ENCODE measurements around the gene AGK.

- TF ChIP-seq CTCF (conservative IDR thresholded peaks at IDR 0.05; ENCODE audit: low read depth in 2 of 2) (no peak), EZH2phosphoT487 (IDR thresholded peaks at IDR 0.05; ENCODE audit: unreplicated experiment) (no peak)
These were observed 73.6 kb downstream of the AGK start for GRCh38 chr7:141624763-141625162.
